Ureter (tissue), 1 donor: ENCODE measurements around the gene CCDC137. TPM values are rescaled to one million over a fixed set of nuclear protein-coding genes. Genes with fewer than 3 reads are reported as not detected.
A peak's percentile ranks its signal among the peaks of the same experiment; 100 is the strongest.

Experiments
- DNase-seq: peaks from one replicate; pipeline ENCODE4 v3.0.0-alpha.2; 2020; ENCODE audit warnings: low spot score
- total RNA-seq: library from RNA; stranded (reverse); gene quantifications from one replicate; pipeline ENCODE4 v1.2.4, GENCODE V29; 2023
- donor health status: DM: yes; HTN: yes; CAD: no.

Gene CCDC137
- total RNA-seq, 1 donor from 2014 or later: 19.2 TPM

DNA sequence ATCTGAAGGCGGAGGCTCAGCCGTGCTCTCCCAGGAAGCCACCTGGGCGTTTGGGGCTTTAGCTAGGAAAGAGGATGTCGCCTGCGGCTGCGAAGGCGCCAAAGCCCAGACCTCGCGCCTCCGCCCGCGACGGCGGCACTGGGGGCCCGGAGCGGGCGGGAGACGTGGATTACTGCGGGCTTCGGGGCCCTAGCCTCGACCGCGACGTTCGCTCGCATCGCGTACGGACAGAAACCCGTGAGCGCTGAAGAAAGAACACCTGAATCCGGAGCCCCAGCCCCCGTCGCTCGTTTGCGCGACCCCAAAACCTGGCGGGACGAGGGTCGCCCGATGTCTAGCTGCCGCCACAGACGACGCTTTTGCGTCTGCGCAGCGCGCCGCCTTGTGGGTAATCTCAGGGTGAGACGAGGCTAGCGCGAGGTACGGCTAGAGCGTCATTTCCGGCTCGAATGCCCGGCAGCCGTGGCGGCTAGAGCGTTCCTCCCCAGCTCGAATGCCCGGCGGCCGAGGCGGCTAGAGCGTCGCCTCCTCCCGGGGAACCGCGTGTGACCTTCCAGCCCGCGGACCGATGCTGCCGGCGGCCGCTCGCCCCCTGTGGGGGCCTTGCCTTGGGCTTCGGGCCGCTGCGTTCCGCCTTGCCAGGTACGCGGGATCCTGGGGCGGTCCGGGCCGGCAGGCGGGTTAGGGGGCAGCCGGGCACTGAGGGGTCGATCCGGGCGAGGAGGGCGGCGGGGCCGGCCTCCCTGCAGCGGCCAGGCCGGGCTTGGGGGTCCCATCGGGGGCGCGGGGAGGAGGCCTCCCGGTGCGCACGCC is 36.6 kb downstream of the CCDC137 start, which contains the start of gene MRPL12:
Gene MRPL12, plus strand, starts transcription at position 434 of the 813 bp plus-strand sequence. Its CDS starts 135 bp downstream, at position 569.
- DNase-seq: peak; percentile 93

DNA sequence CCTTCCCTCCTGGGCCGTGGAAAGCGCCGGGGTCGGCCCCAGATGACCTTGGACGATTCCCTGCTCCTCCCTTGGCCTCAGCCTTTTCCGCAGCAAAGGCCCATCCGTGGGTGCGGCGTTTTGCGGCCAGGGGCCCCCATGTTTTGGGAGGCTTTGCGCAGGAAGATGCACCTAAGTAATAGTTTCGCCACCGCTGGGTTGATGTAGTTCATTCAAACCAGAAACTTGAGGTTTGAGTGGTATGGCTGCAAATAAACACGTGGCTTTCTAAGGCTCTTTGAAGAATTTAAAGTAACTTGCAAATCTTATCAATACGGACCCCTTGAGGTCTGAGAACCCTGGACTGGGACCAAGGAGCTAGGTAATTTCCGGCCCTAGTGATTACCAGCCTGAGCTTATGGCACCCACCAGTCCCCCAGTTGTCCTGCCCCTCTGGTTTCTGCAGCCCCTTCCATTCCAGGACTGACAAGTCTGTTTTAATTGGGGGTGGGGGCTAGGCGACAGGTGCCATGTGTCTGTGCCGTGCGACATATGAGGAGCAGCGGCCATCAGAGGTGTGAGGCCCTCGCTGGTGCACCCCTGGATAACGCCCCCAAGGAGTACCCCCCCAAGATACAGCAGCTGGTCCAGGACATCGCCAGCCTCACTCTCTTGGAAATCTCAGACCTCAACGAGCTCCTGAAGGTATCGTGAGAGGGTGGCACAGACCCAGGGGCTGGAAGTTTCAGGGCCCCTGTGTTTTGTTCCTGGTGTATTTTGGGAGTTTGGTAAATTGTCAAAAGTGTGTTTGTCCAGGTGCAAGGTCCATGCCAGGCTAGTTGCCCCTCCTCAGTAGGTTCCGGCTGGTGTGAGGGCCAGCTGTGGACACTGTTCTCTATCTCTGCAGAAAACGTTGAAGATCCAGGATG is 37.5 kb downstream of the CCDC137 start:
- DNase-seq: no peak

DNA sequence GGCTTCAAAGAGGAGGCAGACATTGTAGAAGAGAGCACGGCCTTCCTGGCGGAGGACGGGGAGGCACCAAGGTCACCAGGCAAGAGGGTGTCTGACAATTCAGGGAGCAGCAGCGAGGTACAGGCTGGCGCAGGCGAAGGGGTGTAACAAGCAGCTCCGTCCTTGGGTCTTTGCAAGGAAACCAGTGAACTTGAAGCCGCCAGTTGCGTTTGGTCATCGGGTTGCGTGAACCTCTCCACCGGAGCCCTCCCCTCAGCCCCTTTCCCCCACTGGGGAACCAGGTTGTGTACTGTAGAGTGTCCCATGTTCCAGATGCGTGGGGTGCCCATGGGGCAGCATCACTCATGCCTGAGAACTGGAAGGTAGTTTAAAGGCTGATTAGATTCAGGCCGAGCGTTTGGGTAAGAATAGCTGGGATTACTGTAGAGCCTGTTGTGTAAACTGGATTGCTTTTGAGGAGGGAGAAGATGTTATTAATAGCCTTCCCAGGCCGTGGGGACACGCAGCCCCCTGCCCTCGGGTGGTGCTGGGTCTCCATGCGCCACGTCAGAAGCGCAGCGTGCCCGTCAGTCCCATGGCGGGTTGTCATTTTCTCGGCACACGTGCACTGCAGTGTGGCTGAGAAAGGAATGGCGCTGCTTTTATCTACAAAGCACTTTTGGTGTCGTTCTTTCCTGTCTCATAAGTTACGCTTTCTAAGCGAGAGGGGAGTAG is 39.1 kb downstream of the CCDC137 start:
- DNase-seq: no peak

DNA sequence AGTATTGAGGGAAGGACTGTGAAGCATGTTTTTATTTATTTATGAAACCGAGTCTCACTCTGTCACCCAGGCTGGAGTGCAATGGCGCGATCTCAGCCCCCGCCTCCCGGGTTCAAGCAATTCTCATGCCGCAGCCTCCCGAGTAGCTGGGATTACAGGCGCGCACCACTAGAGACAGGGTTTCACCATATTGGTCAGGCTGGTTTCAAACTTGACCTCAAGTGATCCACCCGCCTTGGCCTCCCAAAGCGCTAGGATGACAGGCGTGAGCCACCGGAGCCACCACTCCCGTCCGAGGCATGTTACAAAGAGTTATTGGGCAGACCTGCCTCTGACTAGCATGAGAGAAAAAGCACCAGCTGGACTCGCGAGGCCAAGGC is 39.7 kb downstream of the CCDC137 start:
- no peak for DNase-seq

DNA sequence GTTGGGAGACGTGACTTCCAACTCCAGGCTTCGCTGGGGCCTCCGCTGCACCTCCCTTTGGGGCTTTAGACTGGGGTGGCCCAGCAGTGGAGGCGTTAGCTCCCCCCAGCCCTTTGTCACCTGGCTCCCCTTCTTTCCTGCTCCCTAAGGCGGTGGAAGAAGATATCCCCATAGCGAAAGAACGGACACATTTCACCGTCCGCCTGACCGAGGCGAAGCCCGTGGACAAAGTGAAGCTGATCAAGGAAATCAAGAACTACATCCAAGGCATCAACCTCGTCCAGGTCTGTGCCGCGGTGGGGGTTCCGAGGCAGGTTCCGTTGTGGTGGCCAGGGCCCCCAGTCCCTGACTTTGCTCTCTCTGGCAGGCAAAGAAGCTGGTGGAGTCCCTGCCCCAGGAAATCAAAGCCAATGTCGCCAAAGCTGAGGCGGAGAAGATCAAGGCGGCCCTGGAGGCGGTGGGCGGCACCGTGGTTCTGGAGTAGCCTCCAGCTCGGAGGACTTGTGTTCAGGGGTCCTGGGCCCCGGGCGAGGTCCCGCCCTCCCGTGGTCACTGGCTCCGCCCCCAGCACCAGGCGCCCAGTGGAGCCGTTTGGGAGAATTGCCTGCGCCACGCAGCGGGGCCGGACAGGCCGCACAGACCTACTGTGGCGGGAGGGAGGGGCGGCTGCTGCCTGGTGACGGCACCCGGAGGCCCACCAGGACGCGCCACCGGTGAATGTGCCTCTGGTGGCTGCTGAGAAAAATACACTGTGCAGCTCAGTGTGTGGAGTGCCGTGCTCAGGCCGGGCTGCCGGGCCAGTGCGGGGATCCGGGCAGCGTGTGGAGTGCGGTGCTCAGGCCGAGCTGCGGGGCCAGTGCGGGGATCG is 40.5 kb downstream of the CCDC137 start:
- no peak for DNase-seq

DNA sequence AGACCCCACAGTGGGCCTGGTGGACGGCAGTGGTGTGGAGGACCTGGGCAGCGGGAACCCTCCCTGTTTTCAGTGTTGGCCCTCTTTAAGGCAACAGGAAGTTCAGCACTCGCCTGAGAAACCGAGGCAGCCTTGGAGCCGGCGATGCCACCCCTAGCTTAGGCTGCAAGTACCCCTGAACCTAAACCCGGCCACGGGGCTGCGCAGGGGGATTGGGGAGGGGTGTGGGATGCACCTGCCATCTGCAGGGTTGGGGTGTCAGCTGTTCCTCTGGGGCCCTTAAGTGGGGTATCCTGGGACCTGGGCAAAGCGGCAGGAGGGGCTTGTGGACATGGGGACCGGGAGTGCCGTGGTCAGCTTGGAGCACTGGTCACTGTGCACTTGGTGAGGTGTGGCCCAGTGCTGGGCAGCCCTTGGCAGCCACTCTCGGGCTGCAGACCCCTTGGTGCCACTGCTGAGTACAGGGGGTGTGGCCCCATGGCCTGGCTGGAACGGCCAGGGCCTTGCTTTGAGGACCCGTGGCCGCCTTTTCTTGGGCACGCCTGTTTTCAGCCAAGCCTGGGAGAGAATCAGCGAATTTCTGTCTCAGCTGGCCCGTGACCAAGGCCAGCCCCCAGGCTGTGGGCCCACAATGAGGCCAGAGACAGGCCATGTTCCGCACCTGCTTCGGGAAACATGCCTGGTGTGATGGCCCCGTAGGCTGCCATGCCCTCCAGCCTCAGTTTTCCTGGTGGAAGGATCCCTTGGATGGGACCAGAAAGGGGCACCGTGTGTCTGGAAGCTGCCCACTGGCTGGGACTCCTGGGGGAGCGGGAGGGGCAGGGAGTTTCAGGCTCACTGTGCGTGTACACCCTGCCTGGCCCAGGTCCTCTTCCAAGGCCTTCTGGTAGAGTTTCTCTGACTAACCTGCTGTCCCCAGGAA is 41.4 kb downstream of the CCDC137 start:
- no peak for DNase-seq

- no peak for DNase-seq
Observed at GRCh38 chr17:81708739-81709185, 42.2 kb downstream of the CCDC137 start.

GRCh38 chr17:81710514-81711308 is 44.2 kb downstream of the CCDC137 start:
- no peak for DNase-seq

DNA sequence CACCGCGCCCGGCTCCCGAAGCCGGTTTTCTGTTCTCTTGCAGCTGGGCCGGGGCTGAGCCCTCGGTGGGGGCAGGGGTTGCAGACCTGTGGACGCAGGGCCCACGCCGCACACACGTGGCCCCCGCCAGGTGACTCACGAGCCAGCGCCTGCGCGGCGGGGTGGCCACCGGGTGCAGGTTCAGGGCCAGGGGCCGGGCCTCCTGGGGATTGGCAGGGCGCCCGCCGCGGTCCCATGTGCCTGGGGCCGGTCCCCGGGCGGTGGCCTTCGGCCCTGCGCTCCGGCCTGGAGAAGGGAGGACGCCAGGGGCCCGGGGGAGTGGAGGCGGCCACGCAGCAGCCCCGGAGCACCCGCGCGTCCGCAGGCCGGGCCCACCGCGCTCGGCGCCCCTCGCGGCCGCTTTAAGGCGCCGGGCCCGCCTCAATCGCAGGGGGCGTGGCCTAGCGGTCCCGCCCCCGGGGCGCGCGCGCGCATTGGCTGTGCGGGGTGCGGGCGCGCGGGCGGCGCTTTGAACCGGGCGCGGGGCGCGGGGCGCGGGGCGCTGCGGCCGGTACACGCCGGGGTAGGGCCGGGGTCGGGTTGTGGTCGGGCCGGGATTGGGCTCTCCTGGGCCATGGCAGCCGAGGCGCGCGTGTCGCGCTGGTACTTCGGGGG is 45.4 kb downstream of the CCDC137 start, which contains the start of gene SLC25A10:
Gene SLC25A10, plus strand, starts transcription at position 471 of the 654 bp plus-strand sequence. Its CDS starts 143 bp downstream, at position 614.
- DNase-seq: peak; percentile 73

DNA sequence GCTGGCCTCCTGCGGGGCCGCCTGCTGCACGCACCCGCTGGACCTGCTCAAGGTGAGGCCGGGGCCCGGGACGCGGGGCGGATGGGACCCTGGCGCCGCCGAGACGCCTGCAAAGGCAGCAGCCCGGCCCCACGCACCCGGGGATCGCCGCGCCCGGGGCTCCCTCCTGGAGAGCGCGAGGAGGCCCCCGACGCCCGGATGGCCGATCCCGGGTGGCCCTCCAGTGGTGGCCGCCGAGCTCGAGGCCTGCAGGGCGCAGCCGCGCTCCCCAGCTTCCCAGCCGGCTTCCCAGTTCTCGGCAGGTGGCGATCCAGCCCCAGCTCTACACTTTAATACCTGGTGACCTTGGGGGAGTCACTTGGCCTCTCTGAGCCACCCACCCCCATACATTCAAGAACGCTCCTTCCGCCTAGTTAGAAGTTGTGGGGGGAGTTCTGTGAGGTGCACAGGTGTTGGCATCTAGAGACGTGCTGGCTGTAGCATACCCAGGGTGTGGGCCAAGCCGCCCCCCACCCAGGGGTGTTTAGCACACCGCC is 46.0 kb downstream of the CCDC137 start:
- no peak for DNase-seq

- no peak for DNase-seq
Observed at GRCh38 chr17:81713004-81713555, 46.5 kb downstream of the CCDC137 start.

DNA sequence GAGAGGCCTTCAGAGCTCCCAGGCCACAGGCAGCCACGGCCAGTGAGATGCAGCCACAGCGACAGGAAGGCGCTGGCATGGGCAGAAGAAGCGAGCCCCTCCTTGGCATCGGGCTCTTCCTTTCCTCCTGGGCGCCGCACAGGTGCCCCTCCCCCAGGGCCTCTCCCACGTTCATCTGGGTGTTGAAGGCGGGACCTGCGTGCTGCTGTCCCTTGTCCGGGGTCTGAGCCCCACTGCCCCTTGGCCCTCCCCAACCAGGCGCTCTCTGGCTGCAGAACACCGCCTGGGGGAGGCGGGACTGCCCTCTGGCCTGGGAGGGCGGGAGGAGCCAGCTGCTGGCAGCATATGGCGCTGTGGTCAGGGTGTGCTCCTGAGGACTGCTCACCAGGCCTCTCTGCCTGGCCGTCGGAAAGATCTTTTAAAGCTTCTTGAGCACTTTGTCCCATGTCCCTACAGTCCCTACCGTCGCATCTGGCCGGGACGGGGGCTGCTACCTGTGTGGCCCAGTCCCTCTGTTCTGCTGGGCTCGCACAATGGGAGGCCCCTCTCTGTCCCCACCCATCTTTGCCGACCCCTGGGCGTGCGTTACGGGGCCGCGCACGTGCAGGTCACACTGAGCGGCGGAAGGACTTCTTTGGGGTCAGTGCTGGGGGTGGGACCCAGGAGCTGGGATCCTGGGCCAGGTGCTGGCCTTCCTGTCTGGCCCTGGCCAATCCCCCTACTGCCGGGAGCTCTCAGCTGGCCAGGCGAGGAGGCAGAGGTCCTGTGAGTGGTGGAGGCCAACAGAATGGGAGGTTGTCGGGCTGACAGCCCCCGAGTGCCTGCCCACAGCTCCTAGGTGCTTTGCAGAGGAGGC is 47.2 kb downstream of the CCDC137 start:
- no peak for DNase-seq

DNA sequence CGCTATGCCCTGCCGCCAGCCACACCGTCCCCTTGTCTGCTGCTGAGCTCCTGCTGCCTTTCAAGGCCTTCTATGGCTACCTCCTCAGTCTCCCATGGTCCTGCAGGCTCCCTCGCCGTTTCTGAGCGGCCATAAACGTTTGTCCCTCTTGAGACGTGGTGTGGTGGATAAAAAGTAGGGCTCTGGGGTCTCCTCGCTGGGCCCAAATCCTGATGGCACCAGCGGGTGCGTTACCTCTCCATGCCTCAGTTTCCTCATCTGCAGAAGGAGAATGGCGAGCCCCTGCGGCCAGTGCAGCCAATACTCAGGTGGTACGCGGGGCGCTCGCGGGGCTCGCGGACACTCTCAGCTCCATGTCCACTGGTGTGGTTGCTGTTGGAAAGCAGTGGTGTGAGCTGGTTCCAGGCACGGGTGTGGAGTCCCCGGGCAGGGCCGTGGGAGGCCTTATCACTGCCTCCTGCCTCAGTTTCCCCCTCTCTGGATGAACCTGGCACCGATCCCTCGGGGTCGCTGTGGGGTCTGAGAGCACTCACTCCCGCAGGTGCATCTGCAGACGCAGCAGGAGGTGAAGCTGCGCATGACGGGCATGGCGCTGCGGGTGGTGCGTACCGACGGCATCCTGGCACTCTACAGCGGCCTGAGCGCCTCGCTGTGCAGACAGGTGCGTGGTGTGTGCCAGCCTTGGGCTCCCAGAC is 48.0 kb downstream of the CCDC137 start:
- no peak for DNase-seq

GRCh38 chr17:81715107-81715871 is 48.8 kb downstream of the CCDC137 start:
- no peak for DNase-seq
